Brain microvascular endothelial cell (primary cell): ENCODE measurements around the gene GPR21.

ENCODE experiments used
- DNase-seq: peaks from one replicate; pipeline ENCODE4 v3.0.0-alpha.2; 2020
- H3K27ac ChIP-seq: fragments of 250-450 bp; sonication (Bioruptor Pico); 2 replicates; pipeline ENCODE4 v1.5.1; 2020; ENCODE audit warnings: mild to moderate bottlenecking, moderate library complexity
- H3K27me3 ChIP-seq: fragments of 250-450 bp; sonication (Bioruptor Pico); replicated peaks from 2 replicates; pipeline ENCODE4 v1.5.1; 2020; ENCODE audit warnings: mild to moderate bottlenecking
- H3K36me3 ChIP-seq: fragments of 250-450 bp; sonication (Bioruptor Pico); replicated peaks from 2 replicates; pipeline ENCODE4 v1.5.1; 2020; ENCODE audit warnings: mild to moderate bottlenecking
- H3K4me3 ChIP-seq: 2 replicates; pipeline ENCODE4 v1.5.1; 2011; ENCODE audit warnings: low read depth, mild to moderate bottlenecking, control low read depth, low read length, moderate library complexity
- in situ Hi-C: cut with HindIII; loops from 2 replicates; pipeline ENCODE4 v1.10.0; 2017; ENCODE audit warnings: low sequenced_read_pairs, low pct_ligation_motif_present
- TF ChIP-seq, protein P1 (sequence below): IDR thresholded peaks from 2 replicates; pipeline ENCODE4 v1.5.1; 2011; ENCODE audit warnings: low read depth, mild to moderate bottlenecking, moderate library complexity, low read length, control low read depth, inconsistent platforms; ENCODE audit errors: missing control alignments

Gene GPR21, protein sequence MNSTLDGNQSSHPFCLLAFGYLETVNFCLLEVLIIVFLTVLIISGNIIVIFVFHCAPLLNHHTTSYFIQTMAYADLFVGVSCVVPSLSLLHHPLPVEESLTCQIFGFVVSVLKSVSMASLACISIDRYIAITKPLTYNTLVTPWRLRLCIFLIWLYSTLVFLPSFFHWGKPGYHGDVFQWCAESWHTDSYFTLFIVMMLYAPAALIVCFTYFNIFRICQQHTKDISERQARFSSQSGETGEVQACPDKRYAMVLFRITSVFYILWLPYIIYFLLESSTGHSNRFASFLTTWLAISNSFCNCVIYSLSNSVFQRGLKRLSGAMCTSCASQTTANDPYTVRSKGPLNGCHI

DNA sequence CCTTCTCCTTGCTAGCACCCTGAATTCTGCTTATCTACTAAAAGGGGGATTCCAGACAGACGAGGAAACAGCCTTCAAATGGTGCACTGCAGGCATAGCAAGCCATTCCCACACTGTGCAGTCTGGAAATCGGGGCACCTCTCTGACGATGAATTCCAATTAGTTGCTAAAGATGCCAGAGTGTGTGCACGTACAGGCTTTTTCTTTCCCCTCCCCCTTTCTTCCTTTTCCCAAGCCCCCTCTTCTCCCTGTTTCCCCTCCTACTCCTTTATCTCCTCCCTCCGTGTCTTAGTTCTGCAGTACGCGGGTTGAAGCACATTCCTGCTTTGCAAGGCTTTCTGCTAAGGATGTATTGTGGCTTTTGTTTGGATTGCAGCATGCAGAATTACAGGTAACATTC is at the start of gene GPR21:
GPR21 (plus strand) TSS at position 316 of the 400 bp plus-strand sequence. CDS start 900 bp downstream, outside the sequence.
- TF ChIP-seq, protein P1, sequence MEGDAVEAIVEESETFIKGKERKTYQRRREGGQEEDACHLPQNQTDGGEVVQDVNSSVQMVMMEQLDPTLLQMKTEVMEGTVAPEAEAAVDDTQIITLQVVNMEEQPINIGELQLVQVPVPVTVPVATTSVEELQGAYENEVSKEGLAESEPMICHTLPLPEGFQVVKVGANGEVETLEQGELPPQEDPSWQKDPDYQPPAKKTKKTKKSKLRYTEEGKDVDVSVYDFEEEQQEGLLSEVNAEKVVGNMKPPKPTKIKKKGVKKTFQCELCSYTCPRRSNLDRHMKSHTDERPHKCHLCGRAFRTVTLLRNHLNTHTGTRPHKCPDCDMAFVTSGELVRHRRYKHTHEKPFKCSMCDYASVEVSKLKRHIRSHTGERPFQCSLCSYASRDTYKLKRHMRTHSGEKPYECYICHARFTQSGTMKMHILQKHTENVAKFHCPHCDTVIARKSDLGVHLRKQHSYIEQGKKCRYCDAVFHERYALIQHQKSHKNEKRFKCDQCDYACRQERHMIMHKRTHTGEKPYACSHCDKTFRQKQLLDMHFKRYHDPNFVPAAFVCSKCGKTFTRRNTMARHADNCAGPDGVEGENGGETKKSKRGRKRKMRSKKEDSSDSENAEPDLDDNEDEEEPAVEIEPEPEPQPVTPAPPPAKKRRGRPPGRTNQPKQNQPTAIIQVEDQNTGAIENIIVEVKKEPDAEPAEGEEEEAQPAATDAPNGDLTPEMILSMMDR = no peak
- no peaks in the 10 kb centered on the region for H3K36me3 ChIP-seq
- no peak within 1 kb of the TSS for H3K27ac ChIP-seq
- H3K4me3 ChIP-seq = no peak within 1 kb of the TSS
- no peak for DNase-seq
- no peaks in the 10 kb centered on the region for H3K27me3 ChIP-seq
- in situ Hi-C loops = no loop called here

DNA sequence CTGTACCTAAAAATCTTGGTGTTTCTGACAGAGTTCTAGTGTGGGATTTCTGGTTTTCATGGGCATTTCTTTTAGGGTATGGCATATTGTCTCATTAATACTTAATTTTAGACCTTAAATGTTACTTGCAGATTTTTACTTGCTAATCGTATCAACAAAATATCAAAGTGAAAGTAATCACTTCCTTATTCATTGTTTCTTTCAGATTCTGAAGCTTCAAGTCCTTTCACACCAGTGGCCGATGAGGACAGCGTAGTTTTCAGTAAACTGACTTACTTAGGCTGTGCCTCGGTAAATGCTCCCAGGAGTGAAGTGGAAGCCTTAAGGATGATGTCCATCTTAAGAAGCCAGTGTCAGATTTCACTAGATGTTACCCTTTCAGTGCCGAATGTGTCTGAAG is 47.5 kb upstream of the GPR21 start:
- Histone ChIP-seq H3K36me3 (peaks cover 17% of the 10 kb centered on the region), H3K27ac (no peak overlapping the region), H3K27me3 (no peaks in the 10 kb centered on the region), H3K4me3 (no peak overlapping the region)
- TF ChIP-seq, protein P1 = no peak
- no peak for DNase-seq
- in situ Hi-C loops = no loop called here

DNA sequence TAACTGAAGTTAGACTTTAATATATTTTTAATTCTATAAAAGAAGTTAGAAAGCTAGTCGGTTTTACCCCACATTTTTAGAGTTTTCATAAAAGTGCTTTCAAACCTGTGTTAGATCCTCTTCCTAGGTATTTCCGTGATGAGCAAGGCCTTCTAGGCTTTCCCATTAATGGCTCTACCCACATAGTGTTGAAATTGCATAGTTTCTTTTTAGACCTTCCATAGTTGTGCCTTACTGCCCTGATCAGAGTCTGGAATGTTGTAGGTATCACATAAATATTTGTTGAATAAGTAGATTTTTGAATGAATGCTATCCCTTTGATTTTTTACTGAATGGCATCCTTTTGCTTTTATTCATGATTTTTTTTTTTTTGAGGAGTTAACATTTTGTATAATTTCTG is 45.3 kb upstream of the GPR21 start:
- in situ Hi-C loops = no loop called here
- Histone ChIP-seq H3K27ac (no peak overlapping the region), H3K36me3 (peaks cover 17% of the 10 kb centered on the region), H3K4me3 (no peak overlapping the region), H3K27me3 (no peaks in the 10 kb centered on the region)
- no peak for DNase-seq
- TF ChIP-seq, protein P1 = no peak

DNA sequence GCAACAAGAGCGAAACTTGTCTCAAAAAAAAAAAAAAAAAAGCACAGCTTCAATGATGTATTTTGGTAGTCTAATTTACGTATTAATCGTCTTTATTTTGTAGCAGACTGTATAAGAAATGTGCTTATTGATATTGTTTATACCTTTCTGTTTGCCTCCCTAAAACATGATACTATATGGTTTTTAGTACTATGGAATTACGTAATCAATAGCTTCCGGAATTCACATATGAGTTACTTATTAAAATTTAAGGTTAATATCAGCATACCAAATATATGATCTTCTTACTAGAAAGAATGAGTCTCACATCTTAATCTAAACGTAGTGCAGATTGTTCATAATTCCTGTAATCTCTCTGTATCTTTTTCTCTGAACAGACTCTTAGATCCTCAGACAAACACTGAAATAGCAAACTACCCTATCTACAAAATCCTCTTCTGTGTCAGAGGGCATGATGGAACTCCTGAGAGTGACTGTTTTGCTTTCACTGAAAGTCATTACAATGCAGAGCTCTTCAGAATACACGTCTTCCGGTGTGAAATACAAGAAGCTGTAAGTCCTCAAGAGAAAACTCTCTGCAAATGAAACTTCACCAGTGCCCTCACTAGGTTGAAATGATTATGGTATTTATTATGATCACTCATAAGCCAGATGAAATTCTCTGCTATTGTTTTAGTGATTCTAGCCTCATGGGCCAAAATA is 44.4 kb upstream of the GPR21 start:
- Histone ChIP-seq H3K36me3 (peaks cover 17% of the 10 kb centered on the region), H3K27ac (no peak overlapping the region), H3K27me3 (no peaks in the 10 kb centered on the region), H3K4me3 (no peak overlapping the region)
- in situ Hi-C loops = no loop called here
- TF ChIP-seq, protein P1 = no peak
- no peak for DNase-seq

DNA sequence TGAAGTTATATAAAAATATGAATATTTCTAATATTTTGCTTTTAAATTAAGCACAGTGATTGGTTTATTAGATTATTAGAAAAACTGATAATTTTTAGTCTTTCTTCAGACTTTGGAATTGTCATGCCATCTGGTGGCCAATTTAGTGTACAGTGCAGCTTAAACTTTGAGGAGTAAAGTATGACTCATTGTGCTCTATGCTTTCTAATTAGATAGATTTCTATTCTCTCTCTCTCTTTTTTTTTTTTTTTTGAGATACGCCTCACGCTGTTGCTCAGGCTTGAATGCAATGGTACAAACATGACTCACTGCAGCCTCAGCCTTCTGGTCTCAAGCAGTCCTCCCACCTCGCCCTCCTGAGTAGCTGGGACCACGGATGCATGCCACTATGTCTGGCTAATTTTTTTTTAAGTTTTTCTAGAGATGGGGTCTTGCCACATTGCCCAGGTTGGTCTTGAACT is 42.1 kb upstream of the GPR21 start:
- Histone ChIP-seq H3K27me3 (no peaks in the 10 kb centered on the region), H3K4me3 (no peak overlapping the region), H3K36me3 (peaks cover 15% of the 10 kb centered on the region), H3K27ac (peak overlapping the region; percentile 28)
- DNase-seq = peak; percentile 76
- TF ChIP-seq, protein P1 = peak; percentile 57
- in situ Hi-C loops = no loop called here
